ENCODE results near the gene APOA1.

The APOA1 gene

GRCh38 chr11:116837231-116838091, at the start of gene APOA1:
TSS of gene APOA1 (minus strand) at chr11:116837622. CDS start at chr11:116837387, 235 bp downstream.
- DNase-seq (ENCODE audit: low read depth in 2 of 2, low spot score in 1 of 2), result no peak

GRCh38 chr11:116885951-116886655, 48.7 kb upstream of the APOA1 start:
- DNase-seq (ENCODE audit: low read depth in 2 of 2, low spot score in 1 of 2), result no peak

GRCh38 chr11:116882386-116882785, 45.0 kb upstream of the APOA1 start:
- DNase-seq (ENCODE audit: low read depth in 2 of 2, low spot score in 1 of 2), result no peak

- DNase-seq (ENCODE audit: low read depth in 2 of 2, low spot score in 1 of 2), result no peak
Measured at GRCh38 chr11:116881143-116881542, 43.7 kb upstream of the APOA1 start.

GRCh38 chr11:116879800-116880625, 42.6 kb upstream of the APOA1 start:
- no peak for DNase-seq (ENCODE audit: low read depth in 2 of 2, low spot score in 1 of 2)

- DNase-seq (ENCODE audit: low read depth in 2 of 2, low spot score in 1 of 2), result no peak
Measured at GRCh38 chr11:116876656-116877055, 39.2 kb upstream of the APOA1 start.

- no peak for DNase-seq (ENCODE audit: low read depth in 2 of 2, low spot score in 1 of 2)
Measured at GRCh38 chr11:116875194-116875593, 37.8 kb upstream of the APOA1 start.

GRCh38 chr11:116874251-116874650, 36.8 kb upstream of the APOA1 start:
- DNase-seq (ENCODE audit: low read depth in 2 of 2, low spot score in 1 of 2), result no peak

- DNase-seq (ENCODE audit: low read depth in 2 of 2, low spot score in 1 of 2), result no peak
Measured at GRCh38 chr11:116873381-116873780, 36.0 kb upstream of the APOA1 start.

- no peak for DNase-seq (ENCODE audit: low read depth in 2 of 2, low spot score in 1 of 2)
Measured at GRCh38 chr11:116871248-116871647, 33.8 kb upstream of the APOA1 start.

- DNase-seq (ENCODE audit: low read depth in 2 of 2, low spot score in 1 of 2), result no peak
Measured at GRCh38 chr11:116870054-116870453, 32.6 kb upstream of the APOA1 start.

- DNase-seq (ENCODE audit: low read depth in 2 of 2, low spot score in 1 of 2), result no peak
Measured at GRCh38 chr11:116869610-116870009, 32.2 kb upstream of the APOA1 start.

GRCh38 chr11:116868066-116868465, 30.6 kb upstream of the APOA1 start:
- no peak for DNase-seq (ENCODE audit: low read depth in 2 of 2, low spot score in 1 of 2)

- no peak for DNase-seq (ENCODE audit: low read depth in 2 of 2, low spot score in 1 of 2)
Measured at GRCh38 chr11:116867619-116868018, 30.2 kb upstream of the APOA1 start.

- DNase-seq (ENCODE audit: low read depth in 2 of 2, low spot score in 1 of 2), result no peak
Measured at GRCh38 chr11:116866804-116867455, 29.5 kb upstream of the APOA1 start.

GRCh38 chr11:116865696-116866095, 28.3 kb upstream of the APOA1 start:
- no peak for DNase-seq (ENCODE audit: low read depth in 2 of 2, low spot score in 1 of 2)

- DNase-seq (ENCODE audit: low read depth in 2 of 2, low spot score in 1 of 2), result no peak
Measured at GRCh38 chr11:116864531-116864930, 27.1 kb upstream of the APOA1 start.

- no peak for DNase-seq (ENCODE audit: low read depth in 2 of 2, low spot score in 1 of 2)
Measured at GRCh38 chr11:116862951-116863350, 25.5 kb upstream of the APOA1 start.

- no peak for DNase-seq (ENCODE audit: low read depth in 2 of 2, low spot score in 1 of 2)
Measured at GRCh38 chr11:116862185-116862584, 24.8 kb upstream of the APOA1 start.

GRCh38 chr11:116861539-116861938, 24.1 kb upstream of the APOA1 start:
- DNase-seq (ENCODE audit: low read depth in 2 of 2, low spot score in 1 of 2), result no peak

GRCh38 chr11:116860303-116860702, 22.9 kb upstream of the APOA1 start:
- DNase-seq (ENCODE audit: low read depth in 2 of 2, low spot score in 1 of 2), result no peak
